Kidney (tissue), 14 donors: ENCODE results near the gene RPL27. TPM values are rescaled to one million over a fixed set of nuclear protein-coding genes. Genes with fewer than 3 reads are reported as not detected.

Experiments
- DNase-seq, 5 donors: peaks; one replicate each; pipeline ENCODE4 v3.0.0-alpha.2; 2013 to 2020
- FAIRE-seq: peaks from 2 replicates; lab custom pipeline; 2012; peaks lifted over from hg19 to GRCh38; lab: Jason Lieb, UNC
- H3K27ac ChIP-seq, 2 donors: one replicate each; pipeline ENCODE4 v1.7.0; 2013; ENCODE audit warnings: low read depth in 2 of 2, low read length in 2 of 2, inconsistent platforms in 1 of 2
- H3K27me3 ChIP-seq: one replicate; pipeline ENCODE4 v1.7.1; 2013; ENCODE audit warnings: low read length, inconsistent platforms; ENCODE audit not compliant: control insufficient read depth, insufficient read depth
- H3K36me3 ChIP-seq, 3 donors: one replicate each; pipeline versions ENCODE4 v1.7.0 to v1.7.1; 2013; ENCODE audit warnings: low read length in 3 of 3, control low read depth in 1 of 3, inconsistent platforms in 1 of 3; ENCODE audit not compliant: insufficient read depth in 3 of 3, control insufficient read depth in 2 of 3
- H3K4me1 ChIP-seq, 3 donors: one replicate each; pipeline versions ENCODE4 v1.7.0 to v1.7.1; 2013; ENCODE audit warnings: low read length in 3 of 3, inconsistent platforms in 1 of 3, low read depth in 1 of 3; ENCODE audit not compliant: control insufficient read depth in 2 of 3, insufficient read depth in 2 of 3
- H3K4me3 ChIP-seq, 3 donors: one replicate each; pipeline versions ENCODE4 v1.7.0 to v1.8.1; 2013; ENCODE audit warnings: low read length in 3 of 3, control low read depth in 1 of 3, inconsistent platforms in 1 of 3
- H3K9ac ChIP-seq, 3 donors: one replicate each; pipeline versions ENCODE4 v1.7.0 to v1.7.1; 2013; ENCODE audit warnings: low read length in 3 of 3, control low read depth in 1 of 3, inconsistent platforms in 1 of 3
- H3K9me3 ChIP-seq, 3 donors: one replicate each; pipeline versions ENCODE4 v1.7.0 to v1.7.1; 2013; ENCODE audit warnings: low read length in 3 of 3, control low read depth in 1 of 3, inconsistent platforms in 1 of 3; ENCODE audit not compliant: control insufficient read depth in 2 of 3, insufficient read depth in 1 of 3
- CTCF ChIP-seq: IDR thresholded peaks from 3 replicates; pipeline ENCODE4 v1.5.1; 2012; ENCODE audit warnings: mild to moderate bottlenecking, moderate library complexity, borderline replicate concordance; ENCODE audit not compliant: insufficient read depth; ENCODE audit errors: extremely low read depth
- intact Hi-C: fragments of 100-400 bp; cut with DNase I; formaldehyde crosslinking; loops from one replicate; pipeline ENCODE4 v1.11.1; 2022
- polyA plus RNA-seq: library from polyadenylated mRNA; stranded (reverse); fragments of 350-450 nt; fragmentation: Illumina TruSeq; extraction: RNeasy Lipid Tissue Mini Kit (QIAGEN cat#74804); gene quantifications from one replicate; pipeline ENCODE4 v1.2.3, GENCODE V29; 2014; ENCODE audit warnings: low read depth, low replicate concordance; ENCODE audit not compliant: insufficient read depth
- total RNA-seq: library from RNA; stranded (reverse); fragmentation: NEBNext Ultra II Directional; extraction: Animal tissue kit (Norgen Biotek cat#: 25700); gene quantifications from one replicate; pipeline ENCODE4 v1.2.1, GENCODE V29; 2021
- donor health status: control.
- donor health status: control.
- donor health status: control.
- donor health status: control.
- donor health status: control.
- donor health status: DM: yes; HTN: yes; CAD: no.
- donor health status: Normal renal cell carcinoma (clear cell type).

Gene RPL27
- total and polyA plus RNA-seq, 2 donors from 2014 or later = 759 to 1,823 TPM

GRCh38 chr17:42982266-42982665 lies 16.0 kb upstream of the RPL27 start:
- no peaks in the 10 kb centered on the region for H3K9me3 ChIP-seq
- H3K27ac ChIP-seq = no peak overlapping the region
- H3K36me3 ChIP-seq = peaks cover 0 to 6% (median 2%) of the 10 kb centered on the region in 3 donors
- no peaks in the 10 kb centered on the region for H3K27me3 ChIP-seq
- H3K4me1 ChIP-seq = peaks cover 0 to 16% (median 0%) of the 10 kb centered on the region in 3 donors
- peak overlapping the region in 1 of 3 donors; percentile 59 for H3K4me3 ChIP-seq
- intact Hi-C loops = no loop called here
- H3K9ac ChIP-seq = no peak overlapping the region
- TF ChIP-seq CTCF = no peak
- FAIRE-seq (no peak), DNase-seq (no peak)

- H3K9me3 ChIP-seq = no peaks in the 10 kb centered on the region
- DNase-seq (no peak), FAIRE-seq (no peak)
- peaks cover 0 to 7% (median 0%) of the 10 kb centered on the region in 3 donors for H3K4me1 ChIP-seq
- no peak for TF ChIP-seq CTCF
- intact Hi-C loops = no loop called here
- peaks cover 0 to 21% (median 19%) of the 10 kb centered on the region in 3 donors for H3K36me3 ChIP-seq
- no peak overlapping the region for H3K4me3 ChIP-seq
- H3K9ac ChIP-seq = no peak overlapping the region
- no peaks in the 10 kb centered on the region for H3K27me3 ChIP-seq
- no peak overlapping the region for H3K27ac ChIP-seq
Measured at GRCh38 chr17:42985225-42985624, 13.0 kb upstream of the RPL27 start.

- peaks cover 7 to 38% (median 37%) of the 10 kb centered on the region in 3 donors for H3K36me3 ChIP-seq
- intact Hi-C loops = no loop called here
- no peaks in the 10 kb centered on the region for H3K27me3 ChIP-seq
- FAIRE-seq (no peak), DNase-seq (no peak)
- no peak overlapping the region for H3K9ac ChIP-seq
- no peak for TF ChIP-seq CTCF
- H3K4me3 ChIP-seq = no peak overlapping the region
- H3K9me3 ChIP-seq = no peaks in the 10 kb centered on the region
- H3K4me1 ChIP-seq = no peaks in the 10 kb centered on the region
- H3K27ac ChIP-seq = no peak overlapping the region
Measured at GRCh38 chr17:42989141-42989540, 9.1 kb upstream of the RPL27 start.
